WI38 (cell line): Measurements from ENCODE around the gene RPUSD4.

Source experiments
- H3K4me3 ChIP-seq: 2 replicates; pipeline ENCODE4 v1.5.1; 2011; ENCODE audit warnings: low read depth, mild to moderate bottlenecking, control low read depth, low read length
- TF ChIP-seq, protein P1 (sequence below): IDR thresholded peaks from 2 replicates; pipeline ENCODE4 v1.5.1; 2012; ENCODE audit warnings: low read depth, mild to moderate bottlenecking, control low read depth, low read length

The RPUSD4 gene

DNA sequence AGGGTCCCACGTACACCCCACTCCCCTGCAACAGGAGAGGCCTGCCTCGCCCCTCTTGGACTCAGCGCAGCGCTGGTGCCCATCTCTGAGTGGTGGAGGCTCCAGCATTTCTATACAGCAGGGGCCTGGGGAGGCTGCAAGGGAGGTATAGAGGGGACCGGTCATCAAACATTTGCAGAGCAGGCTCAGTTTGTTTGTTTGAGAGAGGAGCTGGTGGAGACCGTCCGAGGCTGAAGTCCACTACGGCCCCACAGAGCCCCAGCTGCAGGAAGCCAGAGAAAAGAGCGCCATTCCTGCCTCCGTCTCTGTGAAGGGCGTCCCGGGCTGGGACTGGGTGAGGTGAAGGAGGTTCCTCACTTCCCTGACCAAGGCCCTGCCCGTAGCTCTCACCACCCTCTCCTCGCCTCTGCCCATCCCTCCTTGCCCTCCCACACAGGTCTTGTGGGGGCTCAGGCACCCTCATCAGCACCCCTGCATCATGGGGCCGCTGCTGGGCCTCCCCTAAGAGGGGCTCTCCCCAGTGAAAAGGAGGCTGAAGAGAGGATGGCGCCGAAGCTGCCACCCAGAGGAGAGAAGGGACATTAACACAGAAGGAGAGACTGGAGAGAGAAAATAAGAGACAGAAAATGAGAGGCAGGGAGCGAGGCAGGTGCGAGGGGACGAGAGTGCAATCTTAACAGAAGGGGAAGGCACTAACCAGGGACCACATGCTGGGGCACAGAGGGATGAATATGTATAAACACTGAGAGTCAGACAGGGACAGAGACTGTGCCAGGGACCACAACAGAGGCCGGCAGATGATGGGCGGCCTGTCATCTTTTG lies 24.5 kb downstream of the RPUSD4 start:
- TF ChIP-seq, protein P1, sequence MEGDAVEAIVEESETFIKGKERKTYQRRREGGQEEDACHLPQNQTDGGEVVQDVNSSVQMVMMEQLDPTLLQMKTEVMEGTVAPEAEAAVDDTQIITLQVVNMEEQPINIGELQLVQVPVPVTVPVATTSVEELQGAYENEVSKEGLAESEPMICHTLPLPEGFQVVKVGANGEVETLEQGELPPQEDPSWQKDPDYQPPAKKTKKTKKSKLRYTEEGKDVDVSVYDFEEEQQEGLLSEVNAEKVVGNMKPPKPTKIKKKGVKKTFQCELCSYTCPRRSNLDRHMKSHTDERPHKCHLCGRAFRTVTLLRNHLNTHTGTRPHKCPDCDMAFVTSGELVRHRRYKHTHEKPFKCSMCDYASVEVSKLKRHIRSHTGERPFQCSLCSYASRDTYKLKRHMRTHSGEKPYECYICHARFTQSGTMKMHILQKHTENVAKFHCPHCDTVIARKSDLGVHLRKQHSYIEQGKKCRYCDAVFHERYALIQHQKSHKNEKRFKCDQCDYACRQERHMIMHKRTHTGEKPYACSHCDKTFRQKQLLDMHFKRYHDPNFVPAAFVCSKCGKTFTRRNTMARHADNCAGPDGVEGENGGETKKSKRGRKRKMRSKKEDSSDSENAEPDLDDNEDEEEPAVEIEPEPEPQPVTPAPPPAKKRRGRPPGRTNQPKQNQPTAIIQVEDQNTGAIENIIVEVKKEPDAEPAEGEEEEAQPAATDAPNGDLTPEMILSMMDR = no peak
- H3K4me3 ChIP-seq = no peak overlapping the region

DNA sequence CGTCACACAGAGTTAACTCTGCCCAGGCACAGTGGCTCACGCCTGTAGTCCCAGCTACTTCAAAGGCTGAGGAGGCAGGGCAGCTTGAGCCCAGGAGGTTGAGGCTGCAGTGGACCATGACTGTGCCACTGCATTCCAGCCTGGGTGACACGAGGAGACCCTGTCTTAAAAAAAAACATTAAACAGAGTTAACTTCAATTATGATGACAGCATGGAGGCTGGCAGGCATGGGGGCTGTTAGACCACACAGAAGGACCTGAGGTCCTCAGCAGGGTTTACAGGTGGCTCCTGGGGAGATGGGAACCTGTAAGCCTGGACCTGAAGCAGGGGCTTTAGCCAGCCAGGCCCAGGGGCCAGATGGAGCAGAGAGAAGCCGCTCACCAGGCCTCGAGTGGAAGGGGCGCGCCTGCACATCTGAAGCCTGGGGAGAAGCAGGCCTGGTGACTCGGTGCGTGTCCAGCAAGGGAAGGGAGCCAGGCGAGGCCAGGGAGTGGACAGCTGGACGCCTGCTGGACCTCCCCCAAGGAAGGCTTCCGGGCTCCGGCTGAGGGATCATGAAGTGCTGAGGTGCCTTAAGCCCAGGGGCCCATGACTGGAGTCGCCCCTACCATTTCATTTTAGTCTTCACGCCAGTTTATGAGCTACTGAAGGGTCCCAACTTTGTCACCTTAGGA lies 25.3 kb downstream of the RPUSD4 start:
- TF ChIP-seq, protein P1 = no peak
- no peak overlapping the region for H3K4me3 ChIP-seq

DNA sequence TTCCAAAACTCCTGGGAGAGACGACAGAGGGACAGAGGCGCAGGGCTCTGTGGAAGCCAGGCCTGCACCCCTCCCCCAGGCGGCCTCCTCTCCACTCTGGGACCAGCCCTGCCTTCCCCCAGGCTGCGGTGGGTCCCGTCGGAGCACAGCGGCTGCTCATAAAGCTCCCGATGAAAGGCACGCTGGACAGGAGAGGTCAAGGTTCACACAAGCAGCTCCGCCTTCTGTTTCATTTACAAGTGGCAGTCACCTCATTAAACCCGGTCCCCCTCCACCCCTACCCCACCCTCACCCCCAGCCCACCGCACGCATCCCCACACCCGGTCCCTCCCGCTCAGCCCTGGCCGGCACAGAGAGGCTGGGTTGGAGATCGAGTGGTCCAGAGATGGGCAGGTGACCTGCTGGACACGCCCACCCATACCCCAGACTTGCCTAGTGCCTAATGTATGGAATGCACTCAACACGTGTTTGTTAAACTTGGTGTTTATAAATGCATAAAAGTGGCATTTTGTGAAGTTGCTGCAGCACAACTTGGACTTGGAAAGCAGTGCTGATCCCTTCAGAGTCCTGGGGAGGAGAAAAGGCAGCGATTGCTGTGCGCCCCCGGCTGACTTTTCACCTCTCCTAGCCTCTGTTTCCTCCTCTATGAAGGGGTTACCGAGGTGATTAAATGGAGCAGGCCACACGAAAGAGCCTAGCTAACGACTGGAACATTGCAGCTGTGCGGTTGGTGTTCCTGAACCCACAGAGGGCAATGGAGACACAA lies 26.0 kb downstream of the RPUSD4 start:
- TF ChIP-seq, protein P1 = no peak
- H3K4me3 ChIP-seq = no peak overlapping the region

DNA sequence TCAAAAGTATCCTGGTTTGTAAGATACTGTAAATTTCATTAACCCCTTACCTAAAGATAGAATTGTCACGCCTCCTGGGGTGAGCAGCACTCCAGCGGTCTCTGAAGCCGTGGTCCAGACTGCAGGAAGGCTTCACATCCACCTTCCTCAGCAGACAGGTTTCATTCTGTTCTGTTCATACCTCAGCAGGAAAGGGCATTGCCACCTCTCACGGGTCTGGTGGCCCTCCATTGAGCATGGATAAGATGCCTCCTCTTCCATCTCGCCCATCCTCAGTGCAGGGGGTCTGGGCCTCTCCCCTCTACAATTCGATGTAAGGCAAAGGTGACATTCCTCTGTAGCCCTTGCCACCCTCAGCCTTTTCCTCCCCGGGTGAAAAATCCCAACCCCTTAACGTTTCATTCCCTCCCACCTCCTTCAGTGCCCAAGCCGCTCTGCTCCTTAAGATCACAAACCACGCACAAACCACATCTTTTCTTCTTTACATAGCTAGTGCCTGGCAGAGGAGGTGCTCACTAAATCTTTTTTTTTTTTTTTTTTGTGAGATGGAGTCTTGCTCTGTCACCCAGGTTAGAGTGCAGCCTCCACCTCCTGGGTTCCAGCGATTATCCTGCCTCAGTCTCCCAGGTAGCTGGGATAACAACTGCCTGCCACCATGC lies 28.5 kb downstream of the RPUSD4 start:
- TF ChIP-seq, protein P1 = no peak
- H3K4me3 ChIP-seq = no peak overlapping the region

DNA sequence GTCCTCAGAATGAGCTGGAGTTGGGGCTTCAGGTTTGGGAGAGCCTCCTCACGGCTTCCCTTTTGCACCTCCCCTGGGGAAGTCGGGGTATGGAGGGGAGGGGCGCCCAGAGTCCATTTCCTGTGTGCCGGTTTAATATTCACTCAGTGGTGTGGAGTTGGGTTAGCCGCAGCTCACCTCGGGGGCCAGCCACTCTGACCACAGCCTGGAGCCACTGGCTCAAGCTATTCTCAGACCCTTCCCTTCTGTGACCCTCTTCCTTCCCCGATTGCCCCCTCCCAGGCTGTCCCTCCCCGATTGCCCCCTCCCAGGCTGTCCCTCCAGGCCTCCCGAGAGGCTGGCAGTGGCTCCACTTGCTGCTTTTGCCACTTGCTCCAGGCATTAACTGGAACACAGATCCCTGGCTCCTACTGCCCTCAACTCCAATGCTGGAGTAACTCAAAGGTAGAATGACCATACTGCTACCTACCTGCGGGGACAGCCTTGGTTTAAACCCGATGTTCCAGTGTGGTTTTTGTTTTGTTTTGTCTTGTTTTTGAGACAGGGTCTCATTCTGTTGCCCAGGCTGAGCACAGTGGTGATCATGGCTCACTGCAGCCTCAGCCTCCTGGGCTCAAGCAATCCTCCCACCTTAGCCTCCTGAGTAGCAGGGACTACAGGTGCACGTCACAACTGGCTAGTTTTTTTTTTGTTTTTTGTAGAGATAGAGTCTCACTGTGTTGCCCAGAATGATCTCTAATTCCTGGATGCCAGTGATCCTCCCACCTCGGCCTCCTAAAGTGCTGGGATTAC lies 29.3 kb downstream of the RPUSD4 start:
- TF ChIP-seq, protein P1 = no peak
- H3K4me3 ChIP-seq = no peak overlapping the region

DNA sequence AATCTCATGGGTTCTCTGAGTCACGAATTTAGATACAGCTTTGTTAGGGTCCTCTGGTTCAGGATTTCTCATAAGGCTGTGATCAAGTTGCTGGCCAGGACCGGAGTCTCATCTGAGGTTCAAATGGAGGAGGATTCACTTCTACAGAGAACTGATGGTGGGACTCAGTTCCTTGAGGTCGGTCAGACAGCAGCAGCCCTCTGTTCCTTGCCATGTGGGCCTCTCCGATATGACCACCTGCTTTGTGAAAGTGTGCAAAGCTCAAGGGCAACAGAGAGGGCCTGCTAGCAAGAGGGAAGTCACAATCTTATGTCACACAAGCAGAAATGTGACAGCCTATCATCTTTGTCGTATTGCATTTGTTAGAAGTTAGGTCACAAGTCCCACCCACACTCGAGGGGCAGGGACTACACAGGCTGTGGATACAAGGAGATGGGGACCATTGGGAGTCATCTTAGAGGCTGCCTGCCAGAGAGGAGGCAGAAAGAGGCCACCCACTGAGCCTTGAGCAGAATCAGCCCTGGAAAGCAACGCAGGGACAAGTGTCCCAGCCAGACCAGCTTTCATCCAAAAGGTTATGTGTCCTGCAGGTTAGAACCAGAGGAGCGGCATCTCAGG lies 34.5 kb downstream of the RPUSD4 start:
- TF ChIP-seq, protein P1 = no peak
- no peak overlapping the region for H3K4me3 ChIP-seq
